H1 (cell line): ENCODE measurements around the gene SOX6. TPM values are rescaled to one million over a fixed set of nuclear protein-coding genes. Genes with fewer than 3 reads are reported as not detected.

Source experiments
- PHF8 ChIP-seq: fragments of 200-600 bp; sonication (generic); conservative IDR thresholded peaks from 2 replicates; pipeline ENCODE4 v1.7.1; 2012; ENCODE audit warnings: low read depth, mild to moderate bottlenecking, inconsistent platforms, low read length, moderate library complexity
- polyA plus RNA-seq, 7 experiments: library from polyadenylated mRNA; depleted of rRNA in 3 of 7; stranded (reverse) in 5 of 7; unstranded in 2 of 7; fragments of >200 nt in 5 of 7; fragments of 200-250 nt in 2 of 7; gene quantifications; 1 replicate in 5 of 7; 2 replicates in 1 of 7; 4 replicates in 1 of 7; pipeline versions ENCODE4 v1.2.1 to v1.2.3, GENCODE V29; 2011 to 2013; ENCODE audit warnings: missing spikeins in 2 of 7, mixed read lengths in 2 of 7
- total RNA-seq: library from RNA; stranded (reverse); fragmentation: NEBNext Ultra II Directional; extraction: Animal tissue kit (Norgen Biotek cat#: 25700); gene quantifications from 2 replicates; pipeline ENCODE4 v1.2.1, GENCODE V29; 2021

The SOX6 gene
- total and polyA plus RNA-seq, 2 of the 8 experiments (the other 6 are each of a cell fraction or from before 2014, with no cell fraction given), result 0.09 TPM; not detected in 1

- no peak for TF ChIP-seq PHF8
Measured at GRCh38 chr11:16318320-16318719, 38.0 kb downstream of the SOX6 start (continued).
